GM12891 (cell line): Measurements from ENCODE around the gene EFNA4.

ENCODE experiments used
- POLR2A ChIP-seq: IDR thresholded peaks from 2 replicates; pipeline ENCODE4 v1.6.1; 2011; ENCODE audit warnings: low read depth, low read length, control low read depth
- POLR2AphosphoS5 ChIP-seq: IDR thresholded peaks from 2 replicates; pipeline ENCODE4 v1.6.1; 2011; ENCODE audit warnings: low read depth, low read length, control low read depth
- TAF1 ChIP-seq: IDR thresholded peaks from 2 replicates; pipeline ENCODE4 v1.6.1; 2011; ENCODE audit warnings: low read depth, low read length, control low read depth

GRCh38 chr1:155081472-155082300 lies 18.1 kb downstream of the EFNA4 start:
- no peak for TF ChIP-seq POLR2A
- TF ChIP-seq POLR2AphosphoS5 = no peak
- TF ChIP-seq TAF1 = no peak
